Right lung (tissue), 10 donors: ENCODE results near the gene TMEM50A. TPM values are rescaled to one million over a fixed set of nuclear protein-coding genes. Genes with fewer than 3 reads are reported as not detected.
"Not testable (repeated sequence)": the region's sequence is repeated elsewhere in the genome, so short reads cannot be mapped to it uniquely, and the experiment has no call there.

Source experiments
- DNase-seq, 2 donors: peaks; one replicate each; pipeline ENCODE4 v3.0.0-alpha.2; 2013
- long read RNA-seq, 8 donors: transcript quantifications; one replicate each; lab custom pipeline, GENCODE V29; 2026
- polyA plus RNA-seq, 5 donors: library from polyadenylated mRNA; unstranded; fragments of 120-200 nt; gene quantifications; one replicate each; pipeline versions ENCODE4 v1.2.1 to v1.2.3, GENCODE V29; 2013; ENCODE audit warnings: inconsistent platforms in 1 of 5, low replicate concordance in 1 of 5; ENCODE audit not compliant: insufficient read length in 5 of 5, insufficient read depth in 1 of 5

TMEM50A gene
- polyA plus RNA-seq, result 10 to 100 TPM; 75.3 to 93.1 (median 82.6) TPM
- long read RNA-seq, donor 1, transcript TMEM50A-201 (7 exons, 2,683 nt), result major isoform, 46 of 78 reads
- long read RNA-seq, donor 1, partial matches to known transcripts, result 27 of 78 reads
- long read RNA-seq, donor 1, other reads (novel, unspliced or antisense), result 0 of 78 reads
- long read RNA-seq, donor 2, transcript TMEM50A-201 (7 exons, 2,683 nt), result major isoform, 34 of 88 reads
- long read RNA-seq, donor 2, partial matches to known transcripts, result 54 of 88 reads
- long read RNA-seq, donor 2, other reads (novel, unspliced or antisense), result 0 of 88 reads
- long read RNA-seq, donor 3, transcript TMEM50A-201 (7 exons, 2,683 nt), result major isoform, 25 of 159 reads
- long read RNA-seq, donor 3, partial matches to known transcripts, result 133 of 159 reads
- long read RNA-seq, donor 3, other reads (novel, unspliced or antisense), result 0 of 159 reads
- long read RNA-seq, donor 4, transcript TMEM50A-201 (7 exons, 2,683 nt), result major isoform, 21 of 23 reads
- long read RNA-seq, donor 4, partial matches to known transcripts, result 0 of 23 reads
- long read RNA-seq, donor 4, other reads (novel, unspliced or antisense), result 0 of 23 reads
- long read RNA-seq, donor 5, transcript TMEM50A-201 (7 exons, 2,683 nt), result major isoform, 43 of 52 reads
- long read RNA-seq, donor 5, partial matches to known transcripts, result 7 of 52 reads
- long read RNA-seq, donor 5, other reads (novel, unspliced or antisense), result 0 of 52 reads
- long read RNA-seq, donor 6, transcript TMEM50A-201 (7 exons, 2,683 nt), result major isoform, 37 of 39 reads
- long read RNA-seq, donor 6, partial matches to known transcripts, result 0 of 39 reads
- long read RNA-seq, donor 6, other reads (novel, unspliced or antisense), result 0 of 39 reads
- long read RNA-seq, donor 7, transcript TMEM50A-201 (7 exons, 2,683 nt), result major isoform, 39 of 64 reads
- long read RNA-seq, donor 7, partial matches to known transcripts, result 21 of 64 reads
- long read RNA-seq, donor 7, other reads (novel, unspliced or antisense), result 0 of 64 reads
- long read RNA-seq, donor 8, transcript TMEM50A-201 (7 exons, 2,683 nt), result major isoform, 11 of 13 reads
- long read RNA-seq, donor 8, partial matches to known transcripts, result 0 of 13 reads
- long read RNA-seq, donor 8, other reads (novel, unspliced or antisense), result 0 of 13 reads

DNA sequence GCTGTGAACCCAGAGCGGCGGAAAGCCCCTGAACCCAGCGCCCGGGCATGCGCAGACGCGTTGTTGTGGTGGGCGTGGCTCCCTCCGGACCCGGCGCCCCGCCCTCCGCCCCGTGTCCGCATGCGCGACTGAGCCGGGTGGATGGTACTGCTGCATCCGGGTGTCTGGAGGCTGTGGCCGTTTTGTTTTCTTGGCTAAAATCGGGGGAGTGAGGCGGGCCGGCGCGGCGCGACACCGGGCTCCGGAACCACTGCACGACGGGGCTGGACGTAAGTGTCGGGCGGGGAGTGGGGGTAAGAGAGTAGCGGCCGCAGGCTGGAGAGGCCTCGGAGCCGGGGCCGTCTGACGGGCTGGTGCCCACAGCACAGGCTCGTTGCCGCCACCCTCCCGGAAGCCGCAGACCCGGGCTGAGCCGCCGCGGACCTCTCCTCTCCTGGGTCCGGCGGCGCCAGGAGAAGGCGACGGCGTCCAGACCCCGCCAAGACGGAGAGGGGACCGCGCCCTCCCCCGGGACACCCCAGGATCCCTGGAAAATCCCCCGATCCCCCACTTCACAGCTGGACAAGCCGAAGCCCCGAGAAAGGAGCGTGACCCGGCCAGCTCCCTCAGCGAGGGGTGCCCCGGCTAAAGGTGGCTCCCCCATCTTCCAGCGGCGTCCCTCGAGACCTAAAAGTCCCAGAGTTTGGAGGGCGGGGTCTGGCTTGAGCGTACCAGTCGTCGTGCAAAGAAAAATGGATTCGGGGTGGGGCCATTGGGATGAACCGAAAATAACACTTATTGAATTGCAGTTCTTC, at the start of gene TMEM50A:
Gene TMEM50A (plus strand): TSS at position 147 of the 794 bp plus-strand sequence. CDS start 2,153 bp downstream, outside the sequence.
- peak; percentile 88 to 91 for DNase-seq

DNA sequence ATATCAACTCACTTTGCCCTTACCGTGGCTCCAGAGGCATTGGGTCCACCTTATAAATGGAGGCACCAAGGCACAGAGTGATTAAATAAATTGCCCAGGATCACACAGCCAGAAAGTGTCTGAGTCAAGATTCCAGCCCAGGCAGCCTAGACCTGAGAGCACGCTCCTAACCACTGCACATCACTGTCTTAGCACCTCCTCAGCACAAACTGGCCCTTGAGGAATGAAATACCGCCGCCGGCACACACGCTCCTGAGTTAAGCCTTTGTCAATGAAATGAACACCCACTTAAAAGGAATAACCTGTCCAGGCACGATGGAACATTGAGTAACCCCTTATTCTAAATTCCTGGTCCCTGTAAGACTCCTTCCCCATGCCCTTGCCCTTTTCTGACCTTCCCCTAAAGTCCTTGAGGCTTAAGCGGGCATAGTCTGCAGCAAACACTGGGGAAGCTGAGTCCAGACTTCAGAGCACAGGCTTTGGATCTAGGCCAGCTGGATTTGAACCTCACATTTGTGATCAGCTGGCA, 49.5 kb upstream of the TMEM50A start:
- DNase-seq, result not testable (repeated sequence)

DNA sequence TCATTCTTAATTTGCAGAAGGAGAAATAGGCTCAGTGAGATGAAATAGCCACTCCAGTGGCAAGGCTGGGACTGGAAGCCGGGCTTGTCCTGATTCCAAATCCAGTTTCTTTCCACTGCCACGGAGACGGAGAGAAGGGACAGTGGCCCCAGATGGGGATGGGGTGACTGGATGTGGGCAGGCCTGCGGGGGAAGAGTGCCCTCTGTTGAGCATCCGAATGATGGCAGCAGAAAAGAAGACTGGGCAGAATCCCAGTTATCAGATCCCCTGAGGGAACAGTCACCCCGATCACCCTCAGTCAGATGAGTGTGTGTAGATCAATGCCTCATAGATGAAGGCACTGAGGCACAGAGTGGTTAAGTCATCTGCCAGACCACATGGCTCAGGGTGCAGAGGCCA, 48.1 kb upstream of the TMEM50A start:
- DNase-seq, result not testable (repeated sequence)

DNA sequence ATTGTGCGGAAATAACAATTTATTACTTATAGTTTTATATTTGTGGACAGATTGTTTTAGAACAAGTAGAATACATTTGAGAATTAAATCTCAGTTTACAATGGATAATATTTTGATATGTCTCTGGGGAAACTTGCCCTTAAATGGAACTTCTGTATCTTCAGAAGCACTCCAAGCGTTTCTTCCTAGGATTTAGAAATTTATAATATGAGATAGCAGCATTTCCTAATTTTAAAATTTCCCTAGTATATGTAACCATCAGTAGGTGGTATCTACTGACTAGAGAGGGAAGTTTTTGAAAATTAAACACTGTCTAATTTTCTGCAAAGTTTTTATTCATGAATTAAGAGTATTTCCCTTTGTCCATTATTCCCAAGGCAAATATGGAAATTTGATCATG, 44.7 kb upstream of the TMEM50A start:
- not testable (repeated sequence) for DNase-seq

DNA sequence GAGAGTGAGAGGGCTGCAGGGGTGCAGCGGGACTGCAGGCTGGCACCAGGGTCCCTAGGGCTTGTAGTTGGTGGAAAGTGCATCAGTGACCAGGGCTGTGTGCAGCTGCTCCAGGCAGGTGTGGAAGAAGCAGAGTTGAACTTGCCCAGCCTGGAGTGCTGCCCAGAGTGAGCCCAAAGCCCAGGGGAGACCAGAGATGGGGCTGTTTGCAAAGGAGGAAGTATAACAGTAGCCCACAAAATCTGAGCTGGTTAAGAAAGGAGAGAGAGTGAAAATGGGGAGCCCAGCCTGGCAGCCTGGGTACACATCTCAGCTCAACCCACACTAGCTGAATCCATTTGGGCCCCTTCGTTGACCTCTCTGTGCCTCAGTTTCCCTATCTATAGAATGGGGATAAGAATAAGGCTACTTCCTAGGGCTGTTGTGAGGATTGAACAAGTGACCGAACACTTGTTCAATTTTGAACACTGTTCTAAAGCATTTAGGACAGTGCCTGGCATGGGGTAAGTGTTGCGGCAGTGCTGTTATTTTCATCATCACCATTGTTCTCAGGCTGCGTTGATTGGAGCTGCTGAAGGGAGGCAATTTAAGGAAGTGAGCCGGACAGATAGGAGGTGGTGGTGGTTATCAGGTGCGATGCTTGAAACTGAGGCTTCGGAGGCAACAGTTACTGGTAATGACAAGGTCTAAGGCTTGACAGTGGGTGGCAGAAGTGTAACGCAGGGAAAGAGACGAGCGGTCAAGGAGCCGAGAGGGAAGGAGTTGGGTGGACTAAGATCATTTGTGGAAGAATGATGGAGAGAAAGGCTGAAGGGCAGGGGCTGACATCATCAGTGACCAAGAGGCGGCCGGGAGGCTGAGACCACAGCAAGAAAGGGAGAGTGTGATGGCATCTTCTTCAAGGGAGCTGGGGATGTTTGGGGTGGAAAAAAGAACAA, 43.0 kb upstream of the TMEM50A start:
- not testable (repeated sequence) for DNase-seq

DNA sequence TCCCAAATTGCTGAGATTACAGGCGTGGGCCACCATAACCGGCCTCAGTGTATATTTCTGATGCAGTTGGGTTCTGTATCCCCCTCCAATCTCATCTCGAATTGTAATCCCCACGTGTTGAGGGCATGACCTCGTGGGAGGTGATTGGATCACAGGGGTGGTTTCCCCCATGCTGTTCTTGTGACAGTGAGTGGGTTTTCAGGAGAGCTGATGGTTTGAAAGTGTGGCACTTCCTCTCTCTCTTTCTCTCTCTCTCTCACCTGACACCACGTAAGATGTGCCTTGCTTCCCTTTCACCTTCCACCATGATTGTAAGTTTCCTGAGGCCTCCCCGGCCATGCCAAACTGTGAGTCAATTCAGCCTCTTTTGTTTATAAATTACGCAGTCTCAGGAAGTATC, 41.6 kb upstream of the TMEM50A start:
- DNase-seq, result not testable (repeated sequence)

DNA sequence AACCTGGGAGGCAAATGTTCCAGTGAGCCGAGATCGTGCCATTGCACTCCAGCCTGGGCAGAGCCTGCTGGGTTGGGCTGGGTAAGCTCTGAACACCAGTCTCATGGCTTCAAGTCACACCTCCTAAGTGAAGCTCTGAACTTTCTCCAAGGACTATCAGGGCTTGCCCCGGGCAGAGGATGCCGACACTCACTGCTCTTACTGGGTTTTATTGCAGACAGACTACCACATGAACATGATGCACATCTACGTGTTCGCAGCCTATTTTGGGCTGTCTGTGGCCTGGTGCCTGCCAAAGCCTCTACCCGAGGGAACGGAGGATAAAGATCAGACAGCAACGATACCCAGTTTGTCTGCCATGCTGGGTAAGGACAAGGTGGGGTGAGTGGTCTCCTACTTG, 37.4 kb upstream of the TMEM50A start:
- not testable (repeated sequence) for DNase-seq

DNA sequence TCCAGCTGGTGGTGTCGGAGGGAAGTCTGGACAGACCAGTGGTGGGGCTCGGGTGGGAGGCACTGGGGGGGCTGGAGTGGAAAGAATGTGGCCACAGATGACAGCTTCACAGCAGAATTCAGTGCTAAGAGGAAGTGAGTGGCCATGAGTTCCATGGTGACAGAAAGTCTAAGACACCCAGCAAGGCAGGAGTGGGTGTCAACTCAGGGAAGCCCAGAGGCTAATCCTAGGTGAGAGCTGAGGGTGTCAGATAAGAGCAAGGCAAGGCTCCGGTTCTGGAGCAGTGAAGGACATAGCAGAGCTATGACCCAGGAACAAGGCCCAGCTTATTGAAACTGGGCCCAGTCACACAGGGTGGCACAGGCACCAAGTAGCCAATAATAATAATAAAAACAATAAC, 35.8 kb upstream of the TMEM50A start:
- not testable (repeated sequence) for DNase-seq

DNA sequence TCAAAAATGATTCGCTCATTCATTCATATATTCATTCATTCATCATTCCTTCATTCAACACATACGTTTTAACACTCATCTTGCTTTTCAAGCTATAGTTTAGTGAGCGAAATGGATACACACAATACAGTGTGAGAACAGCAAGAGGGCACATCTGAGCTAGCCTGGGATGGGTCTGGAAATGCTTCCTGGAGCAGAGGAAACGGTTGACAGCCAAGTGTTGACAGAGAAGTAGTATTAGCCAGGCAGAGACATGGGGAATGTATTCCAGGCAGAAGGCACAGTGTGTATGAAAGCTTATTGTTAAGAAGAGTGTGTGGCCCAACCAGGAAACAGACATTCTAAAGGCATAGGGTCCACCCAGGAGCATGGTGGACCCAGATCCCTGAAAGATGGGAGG, 33.2 kb upstream of the TMEM50A start:
- not testable (repeated sequence) for DNase-seq

DNA sequence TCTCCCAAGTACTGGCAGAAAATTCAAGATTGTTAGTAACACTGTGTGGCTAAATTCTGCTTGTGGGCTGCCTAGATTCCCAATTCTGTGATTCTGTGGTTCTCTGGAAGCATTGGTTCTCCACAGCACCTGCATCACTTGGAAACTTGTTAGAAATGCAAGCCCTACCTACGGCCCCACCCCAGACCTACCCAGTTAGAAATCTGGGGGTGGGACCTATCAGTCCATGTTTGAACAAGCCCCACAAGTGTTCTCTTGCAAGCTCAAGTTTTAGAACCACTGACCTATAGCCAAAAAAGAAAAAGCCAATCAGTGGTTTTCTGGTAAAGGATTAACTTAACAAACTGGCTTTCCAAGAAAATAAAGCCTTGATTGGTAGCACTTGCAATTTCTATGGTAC, 30.0 kb upstream of the TMEM50A start:
- DNase-seq, result not testable (repeated sequence)

DNA sequence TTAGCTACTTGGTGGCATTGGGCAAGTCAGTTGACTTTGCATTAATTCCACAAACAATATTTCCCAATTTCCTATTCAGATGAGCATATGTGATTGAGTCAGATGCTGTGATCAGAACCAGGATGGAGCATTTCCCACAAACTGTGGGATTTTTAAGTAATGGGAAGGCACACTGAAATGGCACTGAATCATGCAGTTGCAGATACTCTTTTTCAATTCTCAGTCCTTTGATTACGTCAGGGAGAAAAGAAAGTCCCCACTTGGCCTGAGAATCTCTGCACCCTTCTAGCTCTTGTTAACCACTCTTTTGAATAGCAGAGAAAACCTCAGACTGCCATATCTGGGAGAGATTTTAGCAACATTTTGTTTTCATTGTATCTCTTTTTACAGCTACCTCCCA, 29.0 kb upstream of the TMEM50A start:
- not testable (repeated sequence) for DNase-seq

DNA sequence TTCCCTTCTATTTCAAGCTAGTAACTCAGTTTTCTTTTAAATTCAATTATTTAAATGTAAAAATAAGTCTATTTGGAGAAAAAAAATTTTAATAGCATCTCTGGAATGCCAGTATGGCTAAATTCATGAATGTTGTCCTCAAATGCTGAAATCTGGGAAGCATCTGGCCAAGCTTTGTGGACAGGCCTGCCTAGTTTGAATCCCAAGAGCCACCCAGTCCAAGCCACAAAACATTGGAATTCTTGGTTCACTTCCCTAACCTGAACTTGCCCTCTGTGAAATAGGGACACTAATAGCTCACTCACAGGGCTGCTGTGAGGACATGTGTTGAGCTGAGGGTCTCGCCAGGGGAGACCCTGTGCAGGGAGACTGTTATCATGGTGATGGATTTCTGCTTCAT, 28.6 kb upstream of the TMEM50A start:
- not testable (repeated sequence) for DNase-seq

DNA sequence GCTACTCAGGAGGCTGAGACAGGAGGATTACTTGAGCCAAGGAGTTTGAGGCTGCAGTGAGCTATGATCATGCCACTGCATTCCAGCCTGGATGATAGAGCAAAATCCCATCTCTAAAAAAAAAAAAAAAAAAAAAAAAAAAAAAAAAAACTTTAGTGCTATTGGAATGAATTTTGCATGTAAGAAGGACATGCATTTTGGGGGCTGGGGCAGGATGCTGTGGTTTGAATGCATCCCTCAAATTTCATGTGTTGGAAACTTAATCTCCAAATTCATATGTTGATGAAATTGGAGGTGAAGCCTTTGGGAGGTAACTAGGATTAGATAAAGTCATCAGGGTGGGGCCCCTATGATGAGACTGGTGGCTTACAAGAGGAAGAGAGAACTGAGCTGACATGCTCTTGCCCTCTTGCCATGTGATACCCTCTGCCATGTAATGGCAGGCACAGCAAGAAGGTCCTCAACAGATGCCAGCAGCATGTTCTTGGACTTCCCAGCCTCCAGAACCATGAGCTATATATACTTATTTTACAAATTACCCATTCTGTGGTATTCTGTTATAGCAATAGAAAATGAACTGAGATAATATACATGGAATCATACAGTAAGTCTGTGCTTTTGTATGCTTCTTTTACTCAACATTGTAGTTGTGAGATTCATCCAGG, 25.2 kb upstream of the TMEM50A start:
- DNase-seq, result not testable (repeated sequence)

DNA sequence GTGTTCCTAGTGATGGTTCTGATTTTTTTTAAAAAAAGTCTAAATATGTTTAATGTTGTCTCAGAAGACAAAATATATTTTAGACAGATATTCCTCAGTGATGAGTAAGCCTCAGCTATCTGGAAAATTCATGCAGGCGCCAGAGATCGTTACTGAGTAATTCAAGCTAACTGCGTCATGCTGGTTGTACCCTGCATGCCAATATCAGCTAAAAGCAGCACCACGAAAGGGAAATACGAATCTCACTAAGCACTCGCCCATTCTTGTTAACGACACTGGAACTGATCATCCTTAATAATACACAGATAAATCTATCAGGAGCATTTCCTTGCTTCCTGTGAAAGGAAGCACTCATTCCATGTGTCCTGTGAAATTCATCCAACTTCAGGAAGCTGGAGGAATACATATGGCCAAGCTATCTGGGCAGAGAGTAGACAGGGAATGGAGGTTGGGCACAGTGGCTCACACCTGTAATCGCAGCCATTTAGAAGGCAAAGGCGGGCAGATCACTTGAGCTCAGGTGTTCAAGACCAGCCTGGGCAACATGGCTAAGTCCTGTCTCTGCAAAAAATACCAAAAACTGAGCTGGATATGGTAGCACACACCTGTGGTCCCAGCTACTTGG, 17.7 kb upstream of the TMEM50A start:
- not testable (repeated sequence) for DNase-seq

DNA sequence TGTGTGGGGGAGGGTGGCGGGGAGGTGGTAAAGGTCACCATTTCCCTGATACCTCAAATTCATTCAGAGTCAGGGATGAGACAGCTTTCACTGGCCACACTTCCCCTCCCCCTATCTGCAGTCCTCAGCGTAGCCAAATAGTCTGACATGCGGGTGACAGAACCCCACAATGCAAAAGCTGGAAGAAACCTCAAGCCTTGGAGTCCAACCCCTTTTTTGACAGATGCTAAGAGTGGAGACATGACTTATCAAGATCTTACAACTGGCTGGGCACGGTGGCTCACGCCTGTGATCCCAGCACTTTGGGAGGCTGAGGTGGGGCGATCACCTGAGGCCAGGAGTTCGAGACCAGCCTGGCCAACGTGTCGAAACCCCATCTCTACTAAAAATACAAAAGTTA, 16.0 kb upstream of the TMEM50A start:
- DNase-seq, result not testable (repeated sequence)

DNA sequence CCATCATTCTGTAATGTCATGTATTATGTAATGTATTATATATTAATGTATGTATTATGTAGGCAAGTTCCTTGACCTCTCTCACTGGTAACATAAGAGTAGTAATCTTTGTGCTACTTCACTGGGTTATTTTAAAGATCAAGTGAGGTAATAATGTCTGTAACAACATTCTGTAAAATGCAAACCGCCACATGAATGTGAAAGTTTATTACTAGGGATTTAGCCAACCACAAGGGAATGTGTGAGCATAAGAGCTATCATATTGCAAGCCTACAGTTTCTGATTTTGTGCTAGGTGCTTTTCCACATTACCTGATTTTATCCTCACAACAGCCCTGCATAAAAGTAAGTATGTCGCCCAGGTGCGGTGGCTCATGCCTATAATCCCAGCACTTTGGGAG, 13.7 kb upstream of the TMEM50A start:
- not testable (repeated sequence) for DNase-seq

DNA sequence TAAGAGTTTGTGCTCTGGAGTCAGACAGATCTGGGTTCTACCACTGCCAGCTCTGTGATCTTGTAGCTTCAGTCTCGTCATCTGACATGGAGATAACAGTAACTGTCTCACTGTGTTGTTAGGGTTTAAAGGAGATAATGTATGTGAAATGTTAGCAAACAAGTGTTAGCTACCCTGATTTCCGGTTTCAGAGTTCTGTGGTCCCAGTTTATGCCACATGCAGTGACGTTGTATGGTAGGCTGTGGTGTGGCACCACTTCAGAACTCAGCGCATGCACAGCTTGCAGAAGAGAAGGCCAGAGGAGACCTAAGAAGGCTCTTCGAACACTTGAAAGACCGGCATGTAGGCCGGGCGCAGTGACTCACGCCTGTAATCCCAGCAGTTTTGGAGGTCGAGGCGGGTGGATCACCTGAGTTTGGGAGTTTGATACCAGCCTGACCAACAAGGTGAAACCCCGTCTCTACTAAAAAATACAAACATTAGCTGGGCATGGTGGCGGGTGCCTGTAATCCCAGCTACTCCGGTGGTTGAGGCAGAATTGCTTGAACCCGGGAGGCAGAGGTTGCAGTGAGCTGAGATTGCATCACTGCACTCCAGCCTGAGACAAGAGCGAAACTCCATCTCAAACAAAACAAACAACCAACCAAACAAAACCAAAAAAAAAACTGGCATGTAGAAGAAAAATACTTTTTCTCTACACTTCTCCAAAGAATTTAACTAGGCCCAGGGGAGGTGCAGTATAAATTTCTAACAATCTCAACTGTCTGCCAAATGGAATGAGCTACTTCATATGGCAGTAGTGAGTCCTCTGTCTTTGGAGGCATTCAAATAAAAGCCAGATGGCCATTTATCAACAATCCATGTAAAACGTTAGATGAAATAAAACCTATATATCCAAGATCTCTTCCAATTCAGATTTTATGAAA, 10.0 kb upstream of the TMEM50A start:
- not testable (repeated sequence) for DNase-seq
